ENCODE data around the gene AKR1E2. TPM values are rescaled to one million over a fixed set of nuclear protein-coding genes. Genes with fewer than 3 reads are reported as not detected.

The AKR1E2 gene
- total and polyA plus RNA-seq, 9 of the 15 experiments (the other 6 are each of a cell fraction or from before 2014, with no cell fraction given) = 4.2 to 16.6 (median 9.8) TPM

- TF ChIP-seq PHB2 (IDR thresholded peaks at IDR 0.05; ENCODE audit: low read depth) (no peak), CEBPB (tag; IDR thresholded peaks at IDR 0.05) (peak; percentile 36; the same call in 1 of the 2 replicates), ZNF395 (CRISPR knock-in tag; IDR thresholded peaks at IDR 0.05) (0 out of 2 replicates have a peak, but pooled peaks have one; percentile 35), UBTF (IDR thresholded peaks at IDR 0.05; ENCODE audit: borderline replicate concordance in 1 of 2, low read depth in 2 of 2, low read length in 2 of 2) (no peak), FOXK1 (CRISPR knock-in tag; IDR thresholded peaks at IDR 0.05; ENCODE audit: borderline replicate concordance) (peak; percentile 43; the same call in 1 of the 2 replicates), FUS (optimal IDR thresholded peaks at IDR 0.05; ENCODE audit: low read depth, low read length) (no peak), LCOR (CRISPR knock-in tag; IDR thresholded peaks at IDR 0.05) (0 out of 2 replicates have a peak, but pooled peaks have one; percentile 27), CBFA2T3 (IDR thresholded peaks at IDR 0.05) (peak; percentile 20), ZFP30 (CRISPR knock-in tag; IDR thresholded peaks at IDR 0.05; ENCODE audit: borderline replicate concordance) (no peak), USF1 (CRISPR knock-in tag; IDR thresholded peaks at IDR 0.05) (no peak), FOXP1 (CRISPR knock-in tag; IDR thresholded peaks at IDR 0.05) (0 out of 2 replicates have a peak, but pooled peaks have one; percentile 43), TBL1XR1 (IDR thresholded peaks at IDR 0.05; ENCODE audit: low read length in 2 of 2) (peak in 1 of 2 experiments; percentile 60; a peak in 2 of 4 replicates), HNRNPK (IDR thresholded peaks at IDR 0.05; ENCODE audit: low read depth, low read length, poor library complexity, severe bottlenecking) (no peak), ZNF3 (CRISPR knock-in tag; IDR thresholded peaks at IDR 0.05) (no peak)
- TF ChIP-seq, protein P1, sequence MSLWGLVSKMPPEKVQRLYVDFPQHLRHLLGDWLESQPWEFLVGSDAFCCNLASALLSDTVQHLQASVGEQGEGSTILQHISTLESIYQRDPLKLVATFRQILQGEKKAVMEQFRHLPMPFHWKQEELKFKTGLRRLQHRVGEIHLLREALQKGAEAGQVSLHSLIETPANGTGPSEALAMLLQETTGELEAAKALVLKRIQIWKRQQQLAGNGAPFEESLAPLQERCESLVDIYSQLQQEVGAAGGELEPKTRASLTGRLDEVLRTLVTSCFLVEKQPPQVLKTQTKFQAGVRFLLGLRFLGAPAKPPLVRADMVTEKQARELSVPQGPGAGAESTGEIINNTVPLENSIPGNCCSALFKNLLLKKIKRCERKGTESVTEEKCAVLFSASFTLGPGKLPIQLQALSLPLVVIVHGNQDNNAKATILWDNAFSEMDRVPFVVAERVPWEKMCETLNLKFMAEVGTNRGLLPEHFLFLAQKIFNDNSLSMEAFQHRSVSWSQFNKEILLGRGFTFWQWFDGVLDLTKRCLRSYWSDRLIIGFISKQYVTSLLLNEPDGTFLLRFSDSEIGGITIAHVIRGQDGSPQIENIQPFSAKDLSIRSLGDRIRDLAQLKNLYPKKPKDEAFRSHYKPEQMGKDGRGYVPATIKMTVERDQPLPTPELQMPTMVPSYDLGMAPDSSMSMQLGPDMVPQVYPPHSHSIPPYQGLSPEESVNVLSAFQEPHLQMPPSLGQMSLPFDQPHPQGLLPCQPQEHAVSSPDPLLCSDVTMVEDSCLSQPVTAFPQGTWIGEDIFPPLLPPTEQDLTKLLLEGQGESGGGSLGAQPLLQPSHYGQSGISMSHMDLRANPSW (CRISPR knock-in tag; IDR thresholded peaks at IDR 0.05) = no peak
- TF ChIP-seq, protein P2, sequence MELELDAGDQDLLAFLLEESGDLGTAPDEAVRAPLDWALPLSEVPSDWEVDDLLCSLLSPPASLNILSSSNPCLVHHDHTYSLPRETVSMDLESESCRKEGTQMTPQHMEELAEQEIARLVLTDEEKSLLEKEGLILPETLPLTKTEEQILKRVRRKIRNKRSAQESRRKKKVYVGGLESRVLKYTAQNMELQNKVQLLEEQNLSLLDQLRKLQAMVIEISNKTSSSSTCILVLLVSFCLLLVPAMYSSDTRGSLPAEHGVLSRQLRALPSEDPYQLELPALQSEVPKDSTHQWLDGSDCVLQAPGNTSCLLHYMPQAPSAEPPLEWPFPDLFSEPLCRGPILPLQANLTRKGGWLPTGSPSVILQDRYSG (tag; conservative IDR thresholded peaks at IDR 0.05; ENCODE audit: low read depth) = no peak
- TF ChIP-seq, protein P3, sequence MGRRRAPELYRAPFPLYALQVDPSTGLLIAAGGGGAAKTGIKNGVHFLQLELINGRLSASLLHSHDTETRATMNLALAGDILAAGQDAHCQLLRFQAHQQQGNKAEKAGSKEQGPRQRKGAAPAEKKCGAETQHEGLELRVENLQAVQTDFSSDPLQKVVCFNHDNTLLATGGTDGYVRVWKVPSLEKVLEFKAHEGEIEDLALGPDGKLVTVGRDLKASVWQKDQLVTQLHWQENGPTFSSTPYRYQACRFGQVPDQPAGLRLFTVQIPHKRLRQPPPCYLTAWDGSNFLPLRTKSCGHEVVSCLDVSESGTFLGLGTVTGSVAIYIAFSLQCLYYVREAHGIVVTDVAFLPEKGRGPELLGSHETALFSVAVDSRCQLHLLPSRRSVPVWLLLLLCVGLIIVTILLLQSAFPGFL (CRISPR knock-in tag; IDR thresholded peaks at IDR 0.05) = no peak
Observed at GRCh38 chr10:4849555-4850242, 23.7 kb downstream of the AKR1E2 start (continued).
